HG02623 (cell line): ENCODE data around the gene ATP7B.

ENCODE experiments used
- ATAC-seq: cut with Tn5 transposase; IDR thresholded peaks from one replicate; pipeline ENCODE4 v1.9.1; 2021; ENCODE audit warnings: moderate library complexity; ENCODE audit not compliant: unreplicated experiment

Gene ATP7B

GRCh38 chr13:51900471-51900870, 110.8 kb downstream of the ATP7B start:
- no peak for ATAC-seq

DNA sequence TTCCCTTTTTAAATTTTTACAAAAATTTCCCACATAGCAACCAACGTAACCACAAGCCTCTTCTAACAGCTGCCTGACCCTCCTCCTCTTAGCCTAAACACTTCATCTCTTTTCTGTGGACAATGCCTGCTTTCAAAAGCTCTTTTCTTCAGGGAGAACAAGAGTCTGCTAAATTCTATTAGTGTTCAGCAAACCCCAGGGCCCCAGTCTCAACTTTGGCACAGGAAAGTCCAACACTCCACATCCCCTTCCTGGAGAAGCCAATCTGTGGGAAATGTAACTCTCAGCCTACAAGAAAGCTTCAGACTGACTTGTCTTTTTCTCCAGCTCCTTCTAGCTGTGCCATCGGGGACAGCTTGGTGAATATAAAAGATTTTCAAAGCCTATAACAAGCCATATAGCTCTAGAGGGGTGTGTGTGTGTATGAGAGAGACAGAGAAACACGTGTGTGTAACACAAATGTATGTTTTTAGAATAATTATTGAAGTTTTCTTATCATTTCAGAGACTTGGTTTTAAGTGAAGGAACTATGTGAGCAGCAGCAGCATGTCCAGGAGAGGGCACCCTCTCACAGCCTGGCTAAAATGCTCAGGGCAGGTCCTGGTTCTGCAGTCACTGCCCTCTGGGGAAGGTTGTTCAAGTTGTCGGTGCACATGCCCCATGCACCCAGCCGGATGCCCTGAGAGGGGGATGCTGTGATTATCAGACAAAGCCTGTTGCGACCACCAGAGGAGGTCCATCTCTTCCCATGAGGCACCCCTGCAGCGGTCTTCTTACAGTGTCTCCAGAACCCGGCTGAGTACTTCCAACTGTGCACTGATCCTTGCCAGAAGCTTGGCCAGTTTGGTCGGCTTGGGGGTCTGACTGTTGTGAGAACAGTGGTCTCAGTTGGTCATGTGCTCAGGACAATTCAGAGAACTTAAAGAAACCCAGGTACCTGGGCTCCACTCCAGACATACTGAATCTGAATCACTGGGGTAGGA, 115.1 kb downstream of the ATP7B start:
- ATAC-seq: no peak

DNA sequence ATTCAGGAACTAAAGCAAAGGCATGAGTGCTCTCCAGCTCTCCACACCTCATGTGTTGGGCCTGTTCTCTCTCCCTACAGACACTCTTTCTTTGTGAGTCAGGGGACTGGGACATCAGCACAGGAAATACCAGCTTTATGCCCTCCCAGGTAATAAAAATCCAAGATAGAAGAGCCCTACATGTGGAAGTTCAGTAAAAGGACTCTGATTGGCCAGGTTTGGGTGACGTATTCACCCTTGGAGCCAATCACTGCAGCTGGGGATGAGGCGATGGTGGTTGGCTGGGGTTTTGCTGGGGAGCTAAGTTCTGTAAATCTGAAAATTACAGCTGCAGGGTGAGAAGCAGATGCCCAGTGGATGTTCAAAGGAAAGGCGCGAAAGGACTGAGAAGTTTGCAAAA, 117.0 kb downstream of the ATP7B start:
- no peak for ATAC-seq

DNA sequence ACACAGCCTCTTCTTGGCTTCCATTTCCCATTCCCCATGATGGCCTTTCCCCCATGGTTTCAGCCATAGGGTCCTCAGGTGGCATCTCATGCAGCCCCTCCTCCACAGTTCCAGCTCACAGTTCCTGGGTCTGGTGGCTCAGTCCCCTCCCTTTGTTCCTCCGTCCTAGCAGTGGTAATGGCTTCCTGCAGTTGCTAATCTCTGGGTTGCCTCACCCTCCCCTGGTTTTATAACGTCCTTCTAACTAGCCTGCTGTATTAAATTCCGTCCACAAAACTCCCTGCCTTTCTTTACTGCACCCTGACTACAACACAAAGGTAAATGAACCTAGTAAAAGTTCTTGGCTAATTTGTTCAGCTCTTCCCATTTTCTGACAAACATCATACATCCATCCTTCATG, 118.6 kb downstream of the ATP7B start:
- ATAC-seq: no peak

- no peak for ATAC-seq
These were observed 123.8 kb downstream of the ATP7B start for GRCh38 chr13:51887468-51887867.

GRCh38 chr13:51885651-51886050, 125.6 kb downstream of the ATP7B start:
- ATAC-seq: no peak

DNA sequence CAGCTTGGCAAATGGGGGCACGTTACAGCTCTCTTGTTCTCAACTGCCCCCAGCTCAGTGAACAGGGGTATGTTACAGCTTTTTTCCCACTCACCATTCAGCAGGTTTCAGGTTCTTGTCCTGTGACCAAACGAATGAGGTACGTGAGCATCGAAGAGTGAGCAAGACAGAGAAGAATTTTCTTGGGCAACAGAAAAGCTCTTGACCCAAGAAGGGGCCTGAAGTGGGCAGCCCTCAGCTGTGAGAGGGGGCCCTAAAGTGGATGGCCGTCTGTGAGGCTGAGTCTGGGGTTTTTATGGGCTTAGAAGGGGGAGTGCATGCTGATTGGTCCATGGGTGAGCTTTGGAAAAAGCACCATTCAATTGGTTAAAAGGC, 128.0 kb downstream of the ATP7B start:
- no peak for ATAC-seq
